Pancreas (tissue), 10 donors: ENCODE data around the gene KCNK15. TPM values are rescaled to one million over a fixed set of nuclear protein-coding genes. Genes with fewer than 3 reads are reported as not detected.

Experiments used
- ATAC-seq, 4 donors: fragments of 200-7000 bp; cut with Tn5 transposase; one replicate each; pipeline versions ENCODE4 v1.8.0 to v1.9.1; 2020; ENCODE audit warnings: mild to moderate bottlenecking in 4 of 4, moderate library complexity in 4 of 4
- DNase-seq, 6 donors: peaks; one replicate each; pipeline ENCODE4 v3.0.0-alpha.2; 2020
- FAIRE-seq: peaks from 2 replicates; lab custom pipeline; 2012; peaks lifted over from hg19 to GRCh38; lab: Jason Lieb, UNC
- H3K27ac ChIP-seq, 4 donors: fragments of 200-600 bp; sonication (generic); 1 replicate in 3 of 4; 2 replicates in 1 of 4; pipeline versions ENCODE4 v1.5.0 to v1.8.0; 2020
- H3K27me3 ChIP-seq, 4 donors: fragments of 200-600 bp; one replicate each; pipeline ENCODE4 v1.8.0; 2021
- H3K36me3 ChIP-seq, 3 donors: fragments of 200-600 bp; sonication (generic) in 1 of 3; one replicate each; pipeline versions ENCODE4 v1.5.0 to v1.8.0; 2020 to 2021
- H3K4me1 ChIP-seq, 3 donors: fragments of 200-600 bp; one replicate each; pipeline ENCODE4 v1.8.0; 2021
- H3K4me3 ChIP-seq, 4 donors: fragments of 200-600 bp; sonication (generic) in 2 of 4; one replicate each; pipeline versions ENCODE4 v1.5.0 to v1.8.0; 2020 to 2021
- H3K9me3 ChIP-seq, 4 donors: fragments of 200-600 bp; one replicate each; pipeline ENCODE4 v1.8.0; 2021
- WGBS, 2 donors: extraction: QIAGEN DNeasy Blood & Tissue Kit; methylation state at CpG; one replicate each; pipeline ENCODE4 v1.1.7; 2013; 5-methylcytosine and 5-hydroxymethylcytosine counted together
- intact Hi-C, 3 donors: fragments of 100-400 bp; cut with DNase I; formaldehyde crosslinking; loops; one replicate each; pipeline versions ENCODE4 v1.11.1 to v1.14.2; 2022
- polyA plus RNA-seq, 2 donors: library from polyadenylated mRNA; stranded (reverse); fragments of 200-250 nt; gene quantifications; one replicate each; pipeline ENCODE4 v1.2.3, GENCODE V29; 2013
- total RNA-seq, 6 donors: library from RNA; stranded (reverse); fragmentation: NEBNext Ultra II Directional in 4 of 6; extraction: Animal tissue kit (Norgen Biotek cat#: 25700) in 4 of 6; gene quantifications; one replicate each; pipeline versions ENCODE4 v1.2.1 to v1.2.4, GENCODE V29; 2021 to 2023
- TF ChIP-seq, protein P1 (sequence below), 4 donors: fragments of 200-600 bp; sonication (generic) in 3 of 4; IDR thresholded peaks; one replicate each; pipeline versions ENCODE4 v1.5.0 to v1.8.0; 2021; ENCODE audit warnings: antibody characterized with exemption in 4 of 4
- donor health status: healthy with polysubstance abuse.
- donor health status: DM: no; HTN: no; CAD: no; lungs with moderate emphysema.
- donor health status: DM: no; HTN: no; CAD: no.
- donor health status: control.
- donor health status: control.
- donor health status: Bipolar disorder and iron deficiency.
- donor health status: DM: yes; HTN: yes; CAD: no.
- donor health status: DM: no; HTN: no; CAD: no.
- donor health status: DM: no; HTN: no; CAD: no.
- donor health status: DM: yes; HTN: yes; CAD: no.

KCNK15 gene
- total and polyA plus RNA-seq, 8 donors = 0.42 to 2.5 (median 1.0) TPM

DNA sequence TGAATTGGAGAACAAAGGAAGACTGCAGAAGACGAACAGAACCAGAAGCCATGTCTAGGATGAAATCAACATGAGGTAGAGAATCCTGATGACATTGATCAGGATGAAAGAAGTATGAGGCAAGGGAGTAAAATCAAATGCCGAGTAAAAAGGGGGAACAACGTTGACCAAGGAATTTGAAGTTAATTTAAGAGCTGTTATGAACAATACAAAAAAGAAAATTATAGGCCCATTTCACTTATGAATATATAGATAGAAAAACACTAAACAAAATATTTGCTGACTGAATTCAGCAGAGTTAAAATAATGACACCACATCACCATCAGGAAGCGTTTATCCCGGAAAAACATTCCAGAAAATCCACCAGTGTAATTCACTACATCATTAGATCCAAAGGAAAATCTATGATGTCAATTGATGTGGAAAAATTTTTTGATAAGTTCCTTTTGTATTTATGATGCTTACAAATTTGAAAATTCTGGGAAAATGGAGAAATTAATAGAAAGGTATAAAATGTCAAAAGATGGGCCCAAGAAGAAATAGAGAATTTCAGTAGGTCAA, 38.6 kb upstream of the KCNK15 start:
- Histone ChIP-seq H3K4me3 (no peak overlapping the region), H3K36me3 (no peaks in the 10 kb centered on the region), H3K4me1 (no peaks in the 10 kb centered on the region), H3K27ac (no peak overlapping the region), H3K27me3 (no peaks in the 10 kb centered on the region), H3K9me3 (no peaks in the 10 kb centered on the region)
- 77 to 81% methylated on average over 5 of the region's 5 CpGs for WGBS, 2 donors
- no peak for FAIRE-seq
- intact Hi-C loops = no loop called here
- ATAC-seq = no peak
- TF ChIP-seq, protein P1, sequence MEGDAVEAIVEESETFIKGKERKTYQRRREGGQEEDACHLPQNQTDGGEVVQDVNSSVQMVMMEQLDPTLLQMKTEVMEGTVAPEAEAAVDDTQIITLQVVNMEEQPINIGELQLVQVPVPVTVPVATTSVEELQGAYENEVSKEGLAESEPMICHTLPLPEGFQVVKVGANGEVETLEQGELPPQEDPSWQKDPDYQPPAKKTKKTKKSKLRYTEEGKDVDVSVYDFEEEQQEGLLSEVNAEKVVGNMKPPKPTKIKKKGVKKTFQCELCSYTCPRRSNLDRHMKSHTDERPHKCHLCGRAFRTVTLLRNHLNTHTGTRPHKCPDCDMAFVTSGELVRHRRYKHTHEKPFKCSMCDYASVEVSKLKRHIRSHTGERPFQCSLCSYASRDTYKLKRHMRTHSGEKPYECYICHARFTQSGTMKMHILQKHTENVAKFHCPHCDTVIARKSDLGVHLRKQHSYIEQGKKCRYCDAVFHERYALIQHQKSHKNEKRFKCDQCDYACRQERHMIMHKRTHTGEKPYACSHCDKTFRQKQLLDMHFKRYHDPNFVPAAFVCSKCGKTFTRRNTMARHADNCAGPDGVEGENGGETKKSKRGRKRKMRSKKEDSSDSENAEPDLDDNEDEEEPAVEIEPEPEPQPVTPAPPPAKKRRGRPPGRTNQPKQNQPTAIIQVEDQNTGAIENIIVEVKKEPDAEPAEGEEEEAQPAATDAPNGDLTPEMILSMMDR (IDR thresholded peaks at IDR 0.05) = no peak
- no peak for DNase-seq

DNA sequence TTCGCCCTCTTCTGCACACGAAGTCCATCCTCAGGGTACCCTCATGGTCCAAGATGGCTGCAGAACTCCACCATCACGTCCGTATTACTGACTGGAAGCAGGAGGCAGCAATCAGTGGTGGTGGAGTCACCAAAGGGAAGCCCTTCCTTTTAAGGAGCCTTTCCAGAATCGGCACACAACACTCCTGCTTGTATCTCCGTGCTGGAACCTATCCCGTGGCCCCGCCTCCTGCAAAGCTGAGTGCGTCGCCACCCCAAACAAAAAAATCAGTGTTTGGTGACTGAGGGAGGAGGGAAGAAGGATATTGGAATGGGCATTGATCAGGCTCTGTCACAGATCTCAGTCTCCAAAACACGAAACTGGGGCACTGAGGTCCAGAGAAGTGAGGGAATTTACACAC, 36.3 kb upstream of the KCNK15 start:
- Histone ChIP-seq H3K9me3 (no peaks in the 10 kb centered on the region), H3K36me3 (no peaks in the 10 kb centered on the region), H3K4me3 (no peak overlapping the region), H3K27me3 (no peaks in the 10 kb centered on the region), H3K4me1 (peaks cover 0 to 1% (median under 1%) of the 10 kb centered on the region in 3 donors), H3K27ac (no peak overlapping the region)
- ATAC-seq (no peak), FAIRE-seq (no peak), DNase-seq (no peak)
- TF ChIP-seq, protein P1 (IDR thresholded peaks at IDR 0.05) = no peak
- 67 to 73% methylated on average over 11 of the region's 11 CpGs for WGBS, 2 donors
- intact Hi-C loops = no loop called here

DNA sequence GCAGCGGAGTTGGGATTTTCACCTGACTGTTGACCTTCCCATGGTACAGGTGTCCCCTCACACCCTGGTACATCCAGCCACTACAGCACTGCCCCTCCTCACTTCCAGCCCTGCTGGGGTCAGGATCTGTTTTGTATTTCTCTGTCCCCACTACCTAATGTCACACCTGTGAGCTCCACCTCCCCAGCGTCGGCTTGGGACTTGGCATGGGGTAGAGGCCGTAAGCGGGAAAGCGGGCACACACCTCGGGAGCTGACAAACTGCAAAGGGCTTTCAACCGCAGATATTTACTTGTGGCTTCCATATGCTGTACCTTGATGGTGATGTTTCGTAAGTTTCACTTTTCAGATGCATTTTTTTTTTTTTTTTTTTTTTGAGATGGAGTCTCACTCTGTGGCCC, 35.9 kb upstream of the KCNK15 start:
- Histone ChIP-seq H3K4me3 (no peak overlapping the region), H3K36me3 (no peaks in the 10 kb centered on the region), H3K4me1 (peaks cover 0 to 5% (median 3%) of the 10 kb centered on the region in 3 donors), H3K27ac (no peak overlapping the region), H3K27me3 (no peaks in the 10 kb centered on the region), H3K9me3 (no peaks in the 10 kb centered on the region)
- TF ChIP-seq, protein P1 (IDR thresholded peaks at IDR 0.05) = no peak
- ATAC-seq (no peak), DNase-seq (no peak), FAIRE-seq (no peak)
- 89 to 91% methylated on average over 9 of the region's 9 CpGs for WGBS, 2 donors
- intact Hi-C loops = no loop called here

DNA sequence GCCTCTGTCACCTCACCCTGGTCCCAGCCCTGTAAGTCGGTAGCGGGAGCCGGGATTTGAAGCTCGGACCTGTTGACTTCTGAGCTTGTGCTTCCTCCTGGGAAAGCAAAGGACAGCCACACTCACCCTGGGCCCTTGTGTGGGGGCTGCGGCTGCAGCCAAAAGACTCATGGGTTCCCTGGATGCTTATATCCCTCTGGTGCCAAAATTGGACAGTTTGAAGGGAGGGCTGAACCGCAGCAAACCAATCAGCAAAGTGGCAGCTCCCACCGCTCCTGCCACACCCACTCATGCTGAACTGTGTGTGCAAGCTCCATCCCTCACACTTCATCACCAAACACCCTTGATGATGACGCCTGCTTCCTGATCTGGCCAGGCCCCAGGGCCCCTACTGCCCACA, 34.4 kb upstream of the KCNK15 start:
- Histone ChIP-seq H3K27ac (no peak overlapping the region), H3K36me3 (no peaks in the 10 kb centered on the region), H3K4me3 (no peak overlapping the region), H3K27me3 (no peaks in the 10 kb centered on the region), H3K4me1 (peaks cover 0 to 6% (median 3%) of the 10 kb centered on the region in 3 donors), H3K9me3 (no peaks in the 10 kb centered on the region)
- 91 to 93% methylated on average over 8 of the region's 8 CpGs for WGBS, 2 donors
- DNase-seq (no peak), FAIRE-seq (no peak), ATAC-seq (no peak)
- TF ChIP-seq, protein P1 (IDR thresholded peaks at IDR 0.05) = no peak
- intact Hi-C loops = no loop called here

DNA sequence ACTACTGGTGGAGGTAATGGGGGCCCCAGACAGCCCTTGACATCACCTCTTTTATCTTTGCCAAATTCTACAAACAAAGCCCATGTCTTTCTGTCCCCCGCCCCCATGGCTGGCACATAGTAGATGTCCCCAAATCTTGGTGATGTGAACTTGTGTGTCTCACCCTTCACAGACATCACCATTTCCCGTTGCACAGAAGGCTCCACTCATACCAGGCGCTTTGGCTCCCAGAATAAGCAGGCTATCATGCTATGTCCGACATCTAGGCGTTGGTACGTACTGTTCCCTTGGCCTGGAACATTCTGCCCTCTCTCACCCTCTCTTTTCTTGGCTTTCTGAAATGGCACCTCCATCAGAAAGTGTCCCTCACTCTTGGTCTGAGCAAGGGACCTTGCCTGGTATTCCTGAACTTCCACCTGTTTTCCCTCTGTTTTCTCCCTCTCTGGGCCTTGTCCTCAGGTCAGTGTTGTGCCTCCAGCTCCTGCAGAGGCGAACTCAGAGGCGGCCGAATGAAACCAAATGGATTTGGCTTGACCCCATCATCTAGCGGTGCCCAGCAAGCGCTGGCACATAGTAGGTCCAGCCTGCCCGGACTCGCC, 31.5 kb upstream of the KCNK15 start:
- Histone ChIP-seq H3K9me3 (no peaks in the 10 kb centered on the region), H3K4me3 (no peak overlapping the region), H3K36me3 (no peaks in the 10 kb centered on the region), H3K27me3 (no peaks in the 10 kb centered on the region), H3K4me1 (peaks cover 0 to 6% (median 3%) of the 10 kb centered on the region in 3 donors), H3K27ac (no peak overlapping the region)
- TF ChIP-seq, protein P1 (IDR thresholded peaks at IDR 0.05) = no peak
- ATAC-seq = peak; percentile 22 to 57 (median 37)
- intact Hi-C loops = no loop called here
- FAIRE-seq = no peak
- 45 to 48% methylated on average over 13 of the region's 13 CpGs for WGBS, 2 donors
- DNase-seq = no peak
